Measurements from ENCODE around the gene RSRC2.
"Not testable (repeated sequence)": the region's sequence is repeated elsewhere in the genome, so short reads cannot be mapped to it uniquely, and the experiment has no call there.

Gene RSRC2, protein sequence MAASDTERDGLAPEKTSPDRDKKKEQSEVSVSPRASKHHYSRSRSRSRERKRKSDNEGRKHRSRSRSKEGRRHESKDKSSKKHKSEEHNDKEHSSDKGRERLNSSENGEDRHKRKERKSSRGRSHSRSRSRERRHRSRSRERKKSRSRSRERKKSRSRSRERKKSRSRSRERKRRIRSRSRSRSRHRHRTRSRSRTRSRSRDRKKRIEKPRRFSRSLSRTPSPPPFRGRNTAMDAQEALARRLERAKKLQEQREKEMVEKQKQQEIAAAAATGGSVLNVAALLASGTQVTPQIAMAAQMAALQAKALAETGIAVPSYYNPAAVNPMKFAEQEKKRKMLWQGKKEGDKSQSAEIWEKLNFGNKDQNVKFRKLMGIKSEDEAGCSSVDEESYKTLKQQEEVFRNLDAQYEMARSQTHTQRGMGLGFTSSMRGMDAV

DNA sequence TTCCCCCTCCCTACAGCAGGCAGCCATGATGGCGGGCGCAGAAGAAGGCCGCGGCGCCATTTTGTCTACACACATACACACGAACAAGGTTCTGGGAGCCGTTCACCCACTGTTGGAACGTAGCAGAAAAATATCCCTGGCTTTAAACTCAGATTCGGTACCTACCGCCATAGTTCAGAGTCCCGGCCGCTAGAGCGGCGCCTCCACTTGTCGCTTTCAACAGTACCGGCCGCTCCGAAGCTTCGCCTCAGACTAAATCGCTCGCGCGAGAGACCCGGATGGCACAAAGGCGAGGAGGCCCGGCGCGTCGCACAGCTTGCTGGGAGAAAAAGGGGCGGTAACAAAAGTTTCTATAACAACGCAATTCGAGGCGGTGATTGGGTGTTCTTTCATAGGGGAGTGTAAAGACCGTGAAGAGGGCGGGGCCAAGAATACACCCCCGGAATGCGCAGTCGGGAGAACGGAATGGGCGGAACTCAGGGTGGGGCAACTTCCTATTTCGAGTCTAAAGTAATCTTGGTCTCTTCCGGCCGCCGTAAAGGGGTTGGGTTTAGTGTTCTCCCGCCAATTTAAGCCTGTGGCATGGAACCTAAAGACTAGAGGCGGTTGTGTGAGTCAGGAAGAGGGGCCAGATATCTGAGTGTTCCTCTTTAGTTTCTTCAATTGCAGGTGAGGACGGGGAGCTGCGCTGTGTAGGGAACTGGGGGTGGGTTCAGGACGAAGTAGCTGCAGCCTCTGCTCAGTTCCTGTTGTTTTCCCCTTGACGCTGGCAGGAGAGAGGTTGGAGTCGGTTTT is at the start of gene RSRC2, which contains the start of gene KNTC1:
TSS of gene RSRC2 (minus strand) at position 254 of the 795 bp plus-strand sequence. CDS start at position 171, 83 bp downstream.
TSS of gene KNTC1 (plus strand) at position 567 of the 795 bp plus-strand sequence. CDS start 2,815 bp downstream, outside the sequence.
- DNase-seq: peak; percentile 99

- no peak for DNase-seq
Observed at GRCh38 chr12:122571821-122572220, 45.1 kb upstream of the RSRC2 start.

DNA sequence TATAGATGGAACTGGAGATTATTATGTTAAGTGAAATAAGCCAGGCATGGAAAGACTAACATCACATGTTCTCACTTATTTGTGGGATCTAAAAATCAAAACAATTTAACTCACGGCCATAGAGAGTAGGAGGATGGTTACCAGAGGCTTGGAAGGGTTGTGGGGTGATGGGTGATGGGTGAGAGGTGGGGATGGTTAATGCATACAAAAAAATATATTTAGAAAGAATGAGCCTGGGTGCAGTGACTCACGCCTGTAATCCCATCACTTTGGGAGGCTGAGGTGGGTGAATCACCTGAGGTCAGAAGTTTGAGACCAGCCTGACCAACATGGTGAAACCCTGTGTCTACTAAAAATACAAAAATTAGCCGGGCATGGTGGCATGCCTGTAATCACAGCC is 43.3 kb upstream of the RSRC2 start:
- not testable (repeated sequence) for DNase-seq

GRCh38 chr12:122569288-122569687 is 42.6 kb upstream of the RSRC2 start:
- no peak for DNase-seq

DNA sequence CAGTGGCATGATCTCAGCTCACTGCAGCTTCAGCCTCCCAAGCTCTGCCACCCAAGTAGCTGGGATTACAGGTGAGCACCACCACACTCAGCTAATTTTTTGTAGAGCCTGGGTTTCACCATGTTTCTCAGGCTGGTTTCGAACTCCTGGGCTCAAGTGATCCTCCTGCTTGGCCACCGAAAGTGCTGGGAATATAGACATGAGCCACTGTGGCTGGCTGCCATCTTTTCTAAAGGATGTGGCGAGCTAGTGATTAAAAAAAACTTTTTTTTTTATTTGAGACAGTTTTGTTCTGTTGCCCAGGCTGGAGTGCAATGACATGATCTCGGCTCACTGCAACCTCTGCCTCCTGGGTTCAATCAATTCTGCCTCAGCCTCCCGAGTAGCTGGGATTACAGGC is 40.1 kb upstream of the RSRC2 start:
- DNase-seq: not testable (repeated sequence)

GRCh38 chr12:122563361-122563760 is 36.6 kb upstream of the RSRC2 start:
- DNase-seq: no peak

DNA sequence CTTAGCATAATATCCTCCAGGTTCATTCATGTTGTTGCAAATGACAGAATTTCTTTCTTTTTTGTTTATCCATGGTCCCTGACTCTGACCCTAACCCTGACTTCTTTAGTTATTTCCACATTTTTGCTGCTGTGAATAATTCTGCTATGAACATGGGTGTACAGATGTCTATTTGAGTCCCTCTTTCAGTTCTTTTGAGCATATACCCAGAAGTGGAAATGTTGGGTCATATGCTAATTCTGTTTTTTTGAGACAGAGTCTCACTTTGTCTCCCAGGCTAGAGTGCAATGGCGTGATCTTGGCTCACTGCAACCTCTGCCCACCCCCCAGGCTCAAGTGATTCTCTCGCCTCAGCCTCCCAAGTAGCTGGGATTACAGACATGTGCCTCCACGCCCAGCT is 33.4 kb upstream of the RSRC2 start:
- DNase-seq: no peak

DNA sequence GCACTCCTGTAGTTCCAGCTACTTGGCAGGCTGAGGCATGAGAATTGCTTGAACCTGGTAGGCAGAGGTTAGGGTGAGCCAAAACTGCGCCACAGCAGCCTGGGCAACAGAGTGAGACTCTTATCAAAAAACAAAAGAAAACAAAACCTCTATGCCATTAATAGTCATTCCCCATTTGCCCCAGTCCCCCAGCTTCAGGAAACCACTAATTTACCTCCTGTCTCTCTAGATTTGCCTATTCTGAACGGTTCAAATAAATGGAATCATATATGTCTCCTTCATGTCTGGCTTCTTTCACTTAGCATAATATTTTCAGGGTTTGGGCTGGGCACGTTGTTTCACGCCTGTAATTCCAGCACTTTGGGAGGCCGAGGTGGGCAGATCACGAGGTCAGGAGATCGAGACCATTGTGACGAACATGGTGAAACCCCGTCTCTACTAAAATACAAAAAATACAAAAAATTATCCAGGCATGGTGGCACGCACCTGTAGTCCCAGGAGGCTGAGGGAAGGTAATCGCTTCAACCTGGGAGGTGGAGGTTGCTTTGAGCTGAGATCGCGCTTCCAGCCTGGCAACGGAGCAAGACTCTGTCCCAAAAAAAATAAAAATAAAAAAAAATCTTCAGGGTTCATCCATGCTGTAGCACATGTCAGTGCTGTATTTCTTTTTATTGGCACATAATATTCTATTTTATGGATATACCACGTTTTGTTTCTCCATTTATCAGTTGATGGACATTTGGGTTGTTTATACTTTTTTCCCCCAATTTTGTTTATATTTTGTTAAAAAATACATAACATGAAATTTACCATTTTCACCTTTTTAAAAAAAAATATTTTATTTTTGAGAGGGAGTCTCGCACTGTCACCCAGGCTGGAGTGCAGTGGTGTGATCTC is 32.3 kb upstream of the RSRC2 start:
- DNase-seq: no peak

GRCh38 chr12:122547330-122547729 is 20.6 kb upstream of the RSRC2 start:
- DNase-seq: no peak

DNA sequence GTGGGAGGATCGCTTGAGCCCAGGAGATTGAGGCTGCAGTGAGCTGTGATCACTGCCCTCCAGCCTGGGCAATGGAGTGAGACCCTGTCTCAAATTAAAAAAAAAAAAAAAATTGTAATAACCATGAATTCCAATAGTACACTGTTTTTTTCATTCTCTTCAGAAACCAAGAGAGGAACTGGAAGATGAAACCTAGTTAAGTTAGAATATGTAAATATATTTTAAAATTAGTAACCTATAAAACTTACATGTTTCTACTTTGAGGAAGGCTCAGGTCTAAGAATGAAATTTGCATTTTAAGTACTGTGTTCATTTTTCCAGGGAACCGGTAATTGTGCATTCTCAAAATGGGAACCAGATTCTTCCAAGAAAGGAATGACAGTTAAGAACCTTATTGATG is 19.1 kb upstream of the RSRC2 start:
- DNase-seq: no peak

GRCh38 chr12:122544537-122544936 is 17.8 kb upstream of the RSRC2 start:
- DNase-seq: no peak

GRCh38 chr12:122538496-122538895 is 11.8 kb upstream of the RSRC2 start:
- no peak for DNase-seq

- no peak for DNase-seq
Observed at GRCh38 chr12:122537021-122537420, 10.3 kb upstream of the RSRC2 start.

- no peak for DNase-seq
Observed at GRCh38 chr12:122533856-122534255, 7.1 kb upstream of the RSRC2 start.

DNA sequence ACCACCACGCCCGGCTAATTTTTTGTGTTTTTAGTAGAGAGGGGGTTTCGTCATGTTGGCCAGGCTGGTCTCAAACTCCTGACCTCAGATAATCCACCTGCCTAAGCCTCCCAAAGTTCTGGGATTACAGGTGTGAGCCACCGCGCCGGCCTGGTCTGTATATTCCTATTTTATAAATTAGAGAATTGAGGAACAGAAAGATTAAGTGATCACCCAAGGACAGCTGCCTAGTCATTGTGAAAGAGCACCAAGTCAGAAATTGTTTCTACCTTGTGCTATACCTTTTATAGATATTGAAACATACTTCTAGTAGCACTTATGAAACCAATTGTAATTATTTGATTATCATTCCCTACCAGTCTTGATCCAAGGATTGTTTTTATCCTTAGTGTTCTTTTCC is 2.3 kb upstream of the RSRC2 start:
- no peak for DNase-seq

DNA sequence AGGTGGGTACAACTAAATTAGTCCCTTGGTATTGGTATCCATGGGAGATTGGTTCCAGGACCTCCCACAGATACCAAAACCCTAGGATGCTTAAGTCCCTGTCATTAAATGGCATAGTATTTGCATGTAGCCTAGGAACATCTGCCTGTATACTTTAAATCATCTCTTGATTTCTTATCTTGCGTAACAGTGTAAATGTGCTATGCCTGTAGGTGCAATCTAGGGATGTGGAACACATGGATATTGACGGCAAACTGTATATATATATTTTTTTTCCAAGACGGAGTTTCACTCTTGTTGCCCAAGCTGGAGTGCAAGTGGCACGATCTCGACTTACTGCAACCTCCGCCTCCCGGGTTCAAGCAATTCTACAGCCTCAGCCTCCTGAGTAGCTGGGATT is 1.8 kb upstream of the RSRC2 start:
- no peak for DNase-seq

DNA sequence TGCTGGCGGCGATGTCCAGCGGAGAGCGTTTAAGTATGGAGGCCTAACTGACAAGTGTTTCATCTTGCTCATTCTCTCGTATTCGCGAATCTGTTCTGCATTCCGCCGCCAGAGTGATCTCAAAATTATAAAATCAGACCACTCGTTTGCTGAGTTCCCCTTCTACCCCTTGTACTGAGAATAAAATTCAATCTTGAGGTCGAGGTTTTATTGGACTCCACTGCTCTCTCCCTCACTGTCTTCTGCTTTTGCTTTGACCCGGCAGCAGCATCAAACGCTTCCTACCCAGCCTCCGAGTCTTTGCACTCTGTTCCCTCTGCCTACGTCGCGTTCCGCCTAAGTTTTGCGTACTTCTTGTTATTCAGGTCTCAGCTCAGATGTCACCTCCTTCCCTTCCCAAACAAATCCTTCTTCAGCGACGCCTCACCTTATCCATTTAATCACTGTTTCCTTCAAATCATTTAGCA is 775 bp upstream of the RSRC2 start:
- DNase-seq: peak; percentile 19

DNA sequence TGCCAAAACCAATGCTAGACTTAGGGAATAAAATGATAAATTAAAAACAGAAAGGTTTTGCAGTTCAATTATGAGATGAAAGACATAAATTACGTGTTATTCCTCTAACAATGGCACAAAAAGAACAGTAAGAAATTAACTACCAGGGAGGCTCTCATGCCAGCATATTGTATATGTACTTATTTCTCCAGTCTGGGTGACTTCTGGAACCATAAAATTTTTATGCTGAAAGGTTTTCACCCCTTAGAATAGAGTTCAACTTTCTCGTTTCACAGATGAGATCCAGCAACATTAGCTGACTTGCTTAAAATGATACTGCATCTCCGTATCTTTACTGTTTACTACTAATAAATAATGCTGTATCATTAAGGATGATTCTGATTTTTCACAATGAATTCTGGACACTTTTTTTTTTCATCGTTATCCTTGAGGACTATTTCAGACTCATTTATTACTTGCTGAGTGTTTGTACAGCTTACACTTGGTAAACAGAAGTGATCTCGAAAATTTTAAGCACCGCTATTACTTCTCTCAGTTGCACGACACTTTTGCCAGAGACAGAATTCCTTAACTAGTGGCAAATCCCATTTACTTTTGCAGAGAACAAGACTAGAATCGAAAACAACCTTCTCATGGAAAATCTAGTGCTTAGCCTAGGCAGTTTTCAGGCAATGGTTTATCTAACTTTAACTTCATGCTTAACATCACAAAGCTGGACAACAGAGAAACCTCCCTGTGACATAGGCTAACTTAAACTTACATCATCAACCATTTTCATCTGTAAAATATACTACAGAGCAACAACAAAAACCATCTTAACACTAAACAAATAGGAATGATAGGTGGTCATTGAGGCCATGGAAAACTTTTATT is 2.7 kb downstream of the RSRC2 start:
- DNase-seq: peak; percentile 77

DNA sequence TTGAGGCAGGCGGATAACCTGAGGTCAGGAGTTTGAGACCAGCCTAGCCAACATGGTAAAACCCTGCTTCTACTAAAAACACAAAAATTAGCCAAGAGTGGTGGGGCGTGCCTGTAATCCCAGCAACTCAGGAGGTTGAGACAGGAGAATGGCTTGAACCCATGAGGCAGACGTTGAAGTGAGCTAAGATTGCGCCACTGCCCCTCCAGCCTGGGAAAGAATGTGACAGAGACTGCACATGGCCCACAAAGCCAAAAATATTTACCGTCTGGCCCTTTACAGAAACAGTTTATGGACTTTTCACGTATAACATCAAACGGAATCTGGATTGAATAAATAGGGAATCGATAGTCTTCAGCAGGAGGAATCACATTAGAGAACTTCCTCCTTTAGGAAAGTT is 3.5 kb downstream of the RSRC2 start:
- no peak for DNase-seq

DNA sequence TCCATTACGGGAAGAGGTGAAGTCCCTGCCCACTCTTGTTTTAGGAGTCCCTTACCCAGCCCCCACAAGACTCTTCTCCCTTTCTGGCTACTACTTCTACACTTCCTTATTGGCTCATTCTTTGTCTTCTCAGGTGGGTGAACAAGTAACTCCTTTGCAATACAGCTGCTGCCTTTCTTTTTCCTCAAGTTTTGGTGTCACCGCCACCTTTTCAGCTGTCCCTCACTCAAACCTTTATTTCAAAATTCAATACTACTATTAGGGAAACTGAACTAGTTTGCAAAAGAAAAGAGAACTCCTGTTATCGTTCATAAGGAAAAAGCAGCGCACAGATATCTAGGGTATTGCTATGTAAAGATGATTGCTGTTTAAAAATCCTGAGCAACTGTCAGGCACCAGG is 6.1 kb downstream of the RSRC2 start:
- no peak for DNase-seq

- no peak for DNase-seq
Observed at GRCh38 chr12:122519418-122519817, 7.3 kb downstream of the RSRC2 start.

GRCh38 chr12:122518908-122519307 is 7.8 kb downstream of the RSRC2 start:
- DNase-seq: no peak
